Measurements from ENCODE around the gene RNF10.

GRCh38 chr12:120597861-120598260 lies 63.7 kb downstream of the RNF10 start:
- TF ChIP-seq POLR2A (IDR thresholded peaks at IDR 0.05) (no peak), CTCF (IDR thresholded peaks at IDR 0.05 in 4 of 5, conservative IDR thresholded peaks at IDR 0.05 in 1 of 5) (no peak)

Data from gastrocnemius medialis (tissue), 4 donors.